ELF-1 (cell line): Measurements from ENCODE around the gene COL9A3.

Source experiments
- DNase-seq: peaks from one replicate; pipeline ENCODE4 v3.0.0-alpha.2; 2016; ENCODE audit warnings: low read depth, low spot score

The COL9A3 gene

DNA sequence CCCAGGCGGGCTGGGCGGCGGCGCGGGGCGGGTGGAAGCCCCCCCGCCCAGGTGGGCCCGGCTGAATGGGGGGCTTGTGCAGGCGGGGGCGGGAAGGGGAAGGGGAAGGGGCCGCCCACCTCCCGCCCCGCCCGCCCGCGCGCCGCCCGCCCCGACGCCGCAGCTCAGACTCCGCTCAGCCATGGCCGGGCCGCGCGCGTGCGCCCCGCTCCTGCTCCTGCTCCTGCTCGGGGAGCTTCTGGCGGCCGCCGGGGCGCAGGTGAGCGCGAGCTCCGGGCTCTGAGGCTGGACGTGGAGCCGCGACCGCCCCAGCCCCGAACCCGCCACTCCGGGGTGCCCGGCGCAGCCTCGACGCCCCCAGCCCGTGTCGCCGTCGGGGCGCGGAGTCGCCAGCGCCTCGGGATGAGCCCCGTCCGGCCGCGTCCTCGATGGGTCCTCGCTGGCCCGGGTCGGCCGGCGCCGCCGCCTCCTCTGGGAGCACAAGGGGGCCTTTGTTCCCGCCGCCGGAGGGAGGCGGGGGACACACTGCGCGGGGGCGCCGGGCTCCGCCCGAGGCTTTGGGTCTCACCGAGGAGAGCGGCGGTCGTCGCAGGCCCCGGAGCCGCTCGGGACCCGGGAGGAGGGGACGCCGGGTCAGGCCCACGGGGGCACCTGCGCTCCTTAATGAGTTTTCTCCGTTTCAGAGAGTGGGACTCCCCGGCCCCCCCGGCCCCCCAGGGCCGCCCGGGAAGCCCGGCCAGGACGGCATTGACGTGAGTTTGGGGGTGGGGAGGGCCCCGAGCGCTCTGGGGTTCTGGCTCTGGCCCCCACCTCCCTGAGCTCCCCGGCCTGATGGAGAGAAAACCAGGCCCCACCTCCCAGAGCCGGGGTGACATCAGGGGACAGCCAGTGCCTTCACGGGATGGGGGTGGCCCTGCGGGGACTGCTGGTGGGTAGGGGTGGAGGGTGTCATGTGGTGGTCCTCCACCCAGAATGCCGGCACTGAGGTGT is at the start of gene COL9A3:
TSS of gene COL9A3 (plus strand) at position 167 of the 990 bp plus-strand sequence. CDS start at position 182, 15 bp downstream.
- no peak for DNase-seq

DNA sequence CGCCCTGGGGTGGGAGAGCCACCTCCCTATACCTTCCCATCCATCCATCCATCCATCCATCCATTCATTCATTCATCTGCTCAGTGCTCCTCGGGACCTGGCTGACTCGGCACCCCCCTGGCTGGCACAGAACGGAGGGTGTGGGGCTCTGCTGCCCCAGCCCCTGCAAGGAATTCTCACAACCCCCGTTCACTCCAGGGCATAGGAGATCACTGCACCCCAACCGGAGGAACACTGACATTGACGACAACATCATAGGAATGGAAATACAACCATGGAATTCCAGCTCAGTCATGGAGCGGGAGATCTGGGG is 48.7 kb upstream of the COL9A3 start:
- no peak for DNase-seq

DNA sequence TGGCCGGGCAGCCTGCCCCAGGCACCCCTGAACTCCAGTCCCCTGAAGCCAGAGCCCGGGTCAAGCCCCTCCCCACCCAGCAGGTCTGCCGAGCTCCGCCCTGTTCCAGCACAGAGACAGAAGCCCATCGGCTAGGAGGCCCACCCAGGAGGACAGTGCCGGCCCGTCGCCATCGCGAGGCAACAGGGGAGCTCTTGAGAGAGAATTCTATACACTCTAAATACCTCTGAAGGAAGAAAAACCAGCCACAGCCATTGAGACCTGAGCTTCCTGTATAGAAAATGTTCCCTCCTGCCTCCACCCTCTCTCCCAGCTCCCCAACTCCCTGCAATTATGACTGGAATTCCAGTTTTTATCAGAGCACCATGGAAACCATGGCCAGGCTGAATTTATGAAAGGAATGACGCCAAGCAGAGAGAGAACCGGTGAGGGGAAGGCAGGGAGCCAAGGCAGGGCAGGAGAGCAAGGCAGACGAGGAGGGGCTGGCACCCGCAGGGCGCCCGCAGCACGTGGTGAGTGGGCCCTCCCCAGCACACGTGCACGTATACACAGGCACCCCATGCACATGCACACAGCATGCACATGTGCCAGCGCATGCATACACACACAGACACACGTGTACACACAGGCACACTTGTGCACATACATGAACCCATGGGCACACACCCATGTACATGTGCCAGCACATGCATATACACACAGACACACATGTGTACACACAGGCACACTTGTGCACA is 48.1 kb upstream of the COL9A3 start:
- DNase-seq, result no peak

DNA sequence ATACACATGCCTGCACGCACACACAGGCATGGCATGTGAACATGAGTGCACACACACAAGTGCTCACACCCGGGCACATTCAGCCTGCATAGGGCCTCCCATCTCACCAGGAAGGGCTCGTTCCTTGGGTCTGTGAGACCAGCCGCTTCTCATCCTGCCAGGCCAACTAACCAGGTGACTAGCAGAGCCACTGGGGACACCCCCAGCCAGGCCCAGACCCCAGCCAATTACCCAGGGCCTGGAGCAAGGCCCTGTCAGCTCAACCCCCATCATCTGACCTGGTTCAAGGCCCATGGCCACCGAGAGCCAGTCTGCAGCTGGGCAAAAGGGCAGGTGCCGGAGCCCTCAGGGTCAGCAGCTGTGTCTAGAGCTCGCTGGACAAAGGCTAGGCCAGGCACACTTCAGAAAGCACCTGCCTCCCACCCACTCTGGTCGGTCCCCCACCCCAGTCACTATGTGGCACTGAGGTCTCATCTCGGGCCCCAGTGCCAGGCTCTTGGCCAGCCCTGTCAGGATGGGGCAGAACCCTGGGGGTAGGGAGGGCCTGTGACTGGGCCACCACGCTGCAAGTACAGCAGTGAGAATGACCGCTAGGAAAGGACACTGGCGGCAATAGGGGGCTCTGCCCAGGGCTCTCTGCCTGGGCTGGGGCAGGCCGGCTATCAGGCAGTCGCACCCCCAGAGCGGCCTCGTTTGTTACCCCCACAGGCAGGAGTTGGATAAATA is 47.3 kb upstream of the COL9A3 start:
- DNase-seq, result no peak

DNA sequence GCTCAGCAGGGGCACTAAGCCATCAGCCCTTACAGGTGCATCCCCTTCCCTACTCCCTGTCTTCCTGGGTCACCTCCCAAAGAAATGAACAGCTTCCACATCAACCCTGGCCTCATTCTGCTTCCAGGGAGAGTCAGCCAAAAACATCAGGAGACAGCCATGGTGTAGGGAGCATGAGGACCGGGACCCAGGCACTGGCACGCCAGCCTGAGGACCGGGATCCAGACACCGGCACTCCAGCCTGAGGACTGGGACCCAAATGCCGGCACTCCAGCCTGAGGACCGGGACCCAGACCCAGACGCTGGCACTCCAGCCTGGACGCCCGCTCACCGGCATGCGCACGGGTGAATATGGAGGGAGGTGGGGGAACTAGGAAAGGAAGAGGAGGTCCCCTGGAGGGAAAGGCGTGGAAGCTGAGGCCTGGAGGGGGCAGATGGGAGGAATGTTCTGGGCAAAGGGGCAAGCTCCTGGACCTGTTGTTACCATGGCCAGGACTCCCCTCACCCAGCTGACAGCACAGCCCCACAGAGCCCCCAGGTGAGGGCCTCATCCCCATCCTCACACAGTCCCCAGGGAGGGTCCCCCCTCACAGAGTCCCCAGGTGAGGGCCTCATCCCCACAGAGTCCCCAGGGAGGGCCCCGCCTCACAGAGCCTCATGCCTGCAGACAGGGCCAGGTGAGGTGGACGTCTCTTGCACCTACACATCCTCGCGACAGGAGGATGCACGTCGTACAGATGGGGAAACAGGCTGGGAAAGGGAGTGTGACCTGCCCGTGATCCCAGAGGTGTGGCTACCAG is 46.5 kb upstream of the COL9A3 start:
- no peak for DNase-seq

DNA sequence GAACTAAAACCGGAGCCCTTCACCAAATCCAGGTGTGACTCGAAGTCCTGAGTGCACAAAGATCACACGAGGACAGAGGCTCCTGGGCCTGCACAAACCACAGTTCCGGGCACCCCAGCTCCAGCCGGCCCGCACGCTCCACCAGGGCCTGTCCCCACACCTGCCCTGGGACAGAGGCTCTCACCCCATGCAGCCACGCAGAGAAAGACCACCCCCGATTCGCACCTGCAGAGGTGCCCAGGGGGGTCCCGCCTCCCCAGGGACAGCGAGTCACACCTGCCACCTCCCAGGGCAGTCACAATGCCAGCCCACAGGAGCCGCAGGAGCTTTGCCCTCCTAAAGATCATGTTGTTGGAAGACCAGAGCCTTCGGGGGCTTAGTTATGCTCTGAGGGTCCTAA is 45.9 kb upstream of the COL9A3 start:
- no peak for DNase-seq

DNA sequence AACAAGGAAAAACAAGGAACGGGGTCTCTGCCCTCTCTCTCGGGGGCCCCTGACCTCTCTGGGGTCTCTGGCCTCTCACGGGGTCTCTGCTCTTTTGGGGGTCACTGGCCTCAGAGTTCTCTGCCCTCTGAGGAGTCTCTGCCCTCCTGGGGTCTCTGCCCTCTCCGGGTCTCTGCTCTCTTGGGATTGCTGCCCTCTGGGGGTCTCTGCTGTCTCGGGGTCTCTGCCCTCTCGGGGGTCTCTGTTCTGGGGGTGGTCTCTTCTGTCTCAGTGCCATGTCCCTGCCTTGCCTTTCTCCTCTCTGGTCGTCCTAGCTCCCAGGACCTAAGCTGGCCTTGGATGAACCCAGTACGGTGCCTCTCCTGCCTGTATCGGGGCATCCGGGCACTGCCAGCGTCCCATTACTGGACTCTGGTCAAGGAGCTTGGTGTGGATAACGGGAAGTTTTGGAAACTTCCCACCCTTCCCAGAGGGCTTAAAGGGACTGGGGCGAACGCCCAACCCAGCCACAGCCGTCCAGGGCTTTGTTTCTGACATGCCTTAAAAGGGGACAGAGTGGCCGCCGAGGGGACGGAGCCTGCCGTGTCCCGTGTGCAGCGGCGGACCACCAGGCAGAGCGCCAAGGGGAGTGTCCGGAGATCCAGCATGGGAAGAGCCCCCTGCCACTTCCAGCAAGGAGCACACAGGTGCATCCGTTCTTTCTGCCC is 45.3 kb upstream of the COL9A3 start:
- no peak for DNase-seq

DNA sequence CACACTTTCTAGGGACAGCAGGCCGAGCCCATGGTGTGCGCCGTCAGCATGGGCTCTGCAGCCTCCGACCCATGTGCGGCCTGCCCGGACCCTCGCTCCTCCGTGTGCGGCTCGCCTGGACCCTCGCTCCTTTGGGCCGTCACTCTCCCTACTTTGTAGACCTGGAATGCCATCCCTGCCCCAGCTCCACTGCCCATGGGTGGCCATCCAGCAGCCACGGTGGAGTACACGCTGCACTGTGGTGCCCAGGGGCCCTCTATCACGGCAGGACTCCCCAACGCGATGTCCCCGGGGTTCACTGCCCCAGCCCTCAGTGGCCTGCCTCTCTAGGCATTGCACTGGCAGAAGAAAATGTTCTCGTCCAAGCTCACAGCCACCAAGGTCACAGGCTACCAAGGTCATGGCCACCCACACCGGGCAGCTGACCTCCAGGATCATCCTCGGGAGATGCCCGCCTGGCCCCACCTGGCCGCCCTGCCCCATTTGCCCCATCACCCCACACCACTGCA is 44.7 kb upstream of the COL9A3 start:
- DNase-seq, result no peak

DNA sequence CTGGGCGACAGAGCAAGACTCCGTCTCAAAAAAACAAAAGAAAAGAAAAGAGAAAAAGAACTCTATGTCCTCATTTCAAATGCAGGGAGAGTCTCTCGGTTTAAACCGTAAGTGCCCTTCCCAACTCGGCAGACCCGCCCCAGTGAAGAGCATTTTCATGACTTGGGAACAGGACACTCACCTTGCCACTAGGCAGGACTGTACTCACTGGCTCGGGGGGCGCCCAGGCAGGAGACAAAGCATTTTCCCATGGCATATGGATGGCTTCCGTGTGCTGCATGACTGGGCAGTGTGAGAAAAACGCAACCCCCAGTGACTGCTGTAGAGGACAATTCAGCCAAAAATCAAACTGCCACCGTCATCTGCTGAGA is 44.2 kb upstream of the COL9A3 start:
- DNase-seq, result no peak

DNA sequence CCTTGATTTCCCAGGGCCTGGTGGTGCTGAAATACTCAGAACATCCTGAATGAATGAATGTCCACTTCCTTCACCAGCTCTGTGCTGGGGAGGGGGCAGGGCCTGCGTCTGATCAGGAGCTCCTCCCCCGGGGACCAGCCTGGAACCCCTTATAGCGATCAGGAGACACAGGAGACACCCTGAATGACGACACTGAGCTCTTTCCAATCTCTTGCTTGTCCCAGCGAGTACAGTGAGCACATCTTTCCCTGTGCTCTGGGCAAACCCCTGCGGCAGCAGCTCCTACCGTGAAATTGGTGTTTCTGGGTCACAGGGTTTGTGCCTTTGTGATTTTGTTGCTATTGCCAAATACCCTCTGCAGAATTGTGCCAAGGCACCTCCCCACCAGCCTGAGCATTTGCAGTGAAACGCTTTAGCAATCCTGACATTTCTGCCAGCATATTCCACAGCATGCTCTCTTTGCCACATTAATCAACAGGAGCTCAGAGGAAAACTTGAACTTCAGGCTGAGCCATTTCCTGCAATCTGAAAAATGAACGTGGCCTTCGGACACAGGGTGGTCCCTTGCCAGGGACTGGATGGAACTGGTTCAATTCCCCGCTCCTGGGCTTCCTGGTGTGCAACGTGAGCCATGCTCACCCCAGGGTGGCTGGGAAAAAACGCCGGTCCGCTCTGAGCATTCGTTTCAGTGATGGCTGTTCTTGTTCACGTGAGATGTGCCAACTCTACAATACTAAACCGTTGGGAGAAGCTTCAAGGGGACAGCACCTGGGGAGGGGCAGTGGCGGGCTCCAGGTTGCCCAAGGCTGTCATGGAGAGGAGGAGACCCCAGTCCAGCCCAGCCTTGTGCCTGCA is 43.6 kb upstream of the COL9A3 start:
- DNase-seq, result no peak

DNA sequence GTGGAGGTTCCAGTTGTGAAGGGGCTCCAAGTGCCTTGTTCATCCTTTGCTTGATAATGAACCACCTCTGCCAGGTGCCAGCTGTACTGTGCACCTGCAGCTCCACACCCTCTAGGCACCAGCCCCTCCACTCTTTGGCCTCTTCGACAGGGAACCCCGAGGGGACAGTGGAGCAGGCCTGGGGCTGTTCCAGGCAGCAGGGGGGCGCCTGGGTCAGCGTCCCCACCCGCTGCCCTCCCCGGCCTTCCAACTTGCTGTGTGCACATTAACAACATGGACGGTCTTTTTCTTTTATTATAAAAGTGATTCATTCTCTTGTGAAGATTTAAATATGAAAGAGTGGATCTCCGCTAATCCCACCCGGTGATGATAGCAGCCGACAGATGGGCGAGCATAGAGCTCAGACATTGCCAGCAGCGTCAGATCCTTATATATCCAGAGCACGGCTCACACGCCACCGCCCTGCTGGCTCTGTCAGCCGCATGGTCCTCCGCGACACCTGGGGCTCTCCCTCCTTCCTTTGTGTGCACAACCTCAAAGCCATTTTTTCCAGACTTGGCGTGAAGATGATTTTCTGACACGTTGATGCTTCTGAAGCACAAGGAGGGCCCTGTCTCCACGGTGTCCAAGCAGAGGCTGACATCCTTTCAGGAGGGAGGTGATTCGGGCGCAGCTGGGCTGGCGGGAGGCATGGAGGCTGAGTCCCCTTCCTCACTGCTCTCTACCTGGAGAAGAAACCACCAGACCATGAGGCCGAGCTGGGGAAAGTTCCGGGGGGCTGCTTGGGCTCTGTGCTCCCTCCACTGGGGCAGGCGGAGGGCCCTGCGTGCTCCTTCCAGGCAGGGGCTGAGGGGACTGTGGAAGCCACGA is 42.8 kb upstream of the COL9A3 start:
- no peak for DNase-seq

DNA sequence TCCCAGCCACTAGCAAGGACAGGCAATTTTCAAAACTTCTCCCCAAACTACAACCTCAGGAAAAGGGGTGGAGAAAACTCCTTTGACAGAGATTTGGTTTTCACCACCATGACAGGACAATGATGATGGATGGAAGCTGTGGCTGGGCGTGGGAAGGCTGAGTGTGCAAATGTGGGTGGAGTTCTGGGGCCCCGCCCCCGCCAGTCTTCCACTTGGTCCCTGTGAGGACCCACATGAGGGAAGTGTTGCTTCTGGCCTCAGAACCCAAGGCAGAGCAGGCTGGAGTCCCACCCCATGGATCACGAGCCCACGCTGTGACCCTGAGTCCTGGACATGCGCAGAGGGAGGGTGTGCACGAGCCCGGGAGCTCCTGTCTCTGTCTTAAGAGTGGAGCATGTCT is 42.1 kb upstream of the COL9A3 start:
- no peak for DNase-seq

DNA sequence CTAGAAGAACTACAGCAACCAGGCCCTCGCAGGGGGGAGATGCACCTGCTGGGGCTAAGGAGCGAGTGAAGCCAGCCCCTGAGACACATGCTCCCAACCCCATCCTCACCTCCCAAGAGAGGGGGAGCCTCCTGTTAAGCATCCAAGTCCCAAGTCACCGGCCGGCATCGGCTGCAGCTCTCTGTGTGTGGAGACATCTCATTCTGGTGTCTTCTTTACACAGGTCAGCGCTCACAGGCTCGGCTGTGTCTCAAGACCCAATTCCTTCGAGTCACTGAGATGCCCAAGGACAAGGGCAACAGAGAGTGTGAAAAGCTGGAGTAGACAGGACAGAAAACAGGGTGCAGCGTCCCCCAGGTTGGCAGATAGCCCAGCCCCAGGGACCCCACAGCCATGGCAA is 41.6 kb upstream of the COL9A3 start:
- no peak for DNase-seq

DNA sequence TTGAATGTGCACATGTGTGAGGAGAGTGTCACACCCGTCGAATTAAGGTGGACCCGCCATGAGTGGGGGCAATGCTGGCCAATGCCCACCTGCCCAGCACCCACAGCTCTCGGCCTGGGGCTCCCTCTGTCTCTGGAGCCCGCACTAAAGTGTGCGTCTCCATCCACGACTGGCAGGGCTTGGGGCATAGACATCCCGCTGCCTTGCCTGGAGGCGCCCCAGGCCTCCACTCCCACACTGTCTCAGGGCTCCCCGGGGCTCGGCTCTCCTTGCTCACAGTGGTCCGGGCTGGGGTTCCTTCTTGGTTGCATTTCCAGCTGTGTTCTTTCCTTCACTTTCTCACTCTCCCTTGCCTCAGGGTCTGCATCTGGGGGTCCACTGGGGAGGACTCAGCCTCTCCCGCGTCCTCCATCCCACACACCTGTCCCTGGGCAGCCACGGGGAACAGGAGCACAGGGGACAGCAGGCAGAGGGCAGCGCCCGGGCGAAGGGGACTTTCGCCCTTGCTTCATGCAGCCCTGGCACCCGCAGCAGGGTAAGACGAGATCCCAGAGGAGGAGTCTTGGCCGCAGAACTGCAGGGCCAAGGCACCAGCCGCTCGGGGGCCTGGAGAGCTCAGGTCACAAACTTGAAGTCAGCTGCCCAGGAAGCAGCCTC is 40.7 kb upstream of the COL9A3 start:
- DNase-seq, result no peak

DNA sequence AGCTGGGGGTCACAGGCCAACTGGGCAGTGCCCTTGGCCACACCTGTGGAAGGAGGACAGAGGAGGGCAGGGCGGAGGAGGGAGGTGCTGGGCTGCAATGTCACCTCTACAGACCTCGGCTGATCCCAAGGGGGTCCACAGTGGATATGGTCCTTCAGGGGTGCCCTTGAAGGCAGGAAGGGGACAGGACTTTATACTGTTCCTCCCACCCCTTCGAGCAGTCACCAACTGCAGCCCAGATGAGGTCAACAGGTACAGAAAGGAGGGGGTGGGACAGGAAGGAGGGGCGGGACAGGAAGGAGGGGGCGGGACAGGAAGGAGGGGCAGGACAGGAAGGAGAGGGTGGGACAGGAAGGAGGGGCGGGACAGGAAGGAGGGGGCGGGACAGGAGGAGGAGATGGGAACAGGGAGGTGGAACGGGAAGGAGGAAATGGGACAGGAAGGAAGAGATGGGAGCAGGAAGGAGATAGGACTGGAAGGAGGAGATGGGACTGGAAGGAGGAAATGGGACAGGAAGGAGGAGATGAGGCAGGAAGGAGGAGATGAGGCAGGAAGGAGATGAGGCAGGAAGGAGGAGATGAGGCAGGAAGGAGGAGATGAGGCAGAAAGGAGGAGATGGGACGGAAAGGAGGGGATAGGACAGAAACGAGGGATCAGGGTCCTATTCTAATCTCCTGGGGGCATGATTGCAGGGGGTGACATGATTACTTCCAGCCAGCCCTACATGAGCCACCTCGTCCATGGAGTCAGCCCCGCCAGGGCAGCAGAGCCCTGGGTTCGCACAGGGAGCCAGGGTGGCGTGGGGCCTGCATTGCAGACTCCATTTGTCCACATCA is 39.9 kb upstream of the COL9A3 start:
- no peak for DNase-seq

DNA sequence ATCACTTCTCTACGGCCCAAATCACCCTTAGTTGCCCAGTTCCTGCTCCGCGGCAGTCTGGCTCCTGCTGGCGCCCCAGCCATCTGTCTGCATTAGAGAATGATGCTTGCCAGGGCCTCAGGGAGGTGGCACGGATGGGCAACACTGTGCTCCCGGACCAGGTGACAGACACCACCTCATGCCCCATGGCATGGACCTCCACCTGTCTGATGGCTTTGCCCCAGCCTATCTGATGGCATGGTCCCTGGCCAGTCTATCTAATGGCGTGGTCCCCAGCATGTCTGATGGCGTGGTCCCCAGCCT is 39.4 kb upstream of the COL9A3 start:
- DNase-seq, result no peak

DNA sequence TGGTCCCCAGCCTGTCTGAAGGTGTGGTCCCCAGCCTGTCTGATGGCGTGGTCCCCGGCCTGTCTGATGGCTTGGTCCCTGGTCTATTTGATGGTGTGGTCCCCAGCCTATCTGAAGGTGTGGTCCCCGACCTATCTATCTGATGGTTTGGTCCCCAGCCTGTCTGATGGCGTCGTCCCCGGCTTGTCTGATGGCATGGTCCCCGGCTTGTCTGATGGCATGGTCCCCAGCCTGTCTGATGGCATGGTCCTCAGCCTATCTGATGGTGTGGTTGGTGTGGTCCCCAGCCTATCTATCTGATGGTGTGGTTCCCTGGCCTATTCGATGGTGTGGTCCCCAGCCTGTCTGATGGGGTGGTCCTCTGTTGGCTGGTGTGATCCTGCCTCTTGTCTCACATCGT is 38.8 kb upstream of the COL9A3 start:
- DNase-seq, result no peak
